OCI-LY7 (cell line): ENCODE measurements around the gene PKP1. TPM values are rescaled to one million over a fixed set of nuclear protein-coding genes. Genes with fewer than 3 reads are reported as not detected.

Experiments
- BruUV-seq: library from RNA; stranded (reverse); fragments of 400-500 nt; replicated peaks from 2 replicates; lab custom pipeline; 2021; lab: Mats Ljungman, UMichigan
- CTCF ChIA-PET: fragments of 300-600 bp; sonication (Branson Sonifier 250); formaldehyde crosslinking; loops from one replicate; lab custom pipeline; 2022; ENCODE audit warnings: antibody characterized with exemption; ENCODE audit not compliant: unreplicated experiment; lab: Charles Lee
- POLR2A ChIA-PET: fragments of 300-600 bp; sonication (Branson Sonifier 250); formaldehyde crosslinking; loops from one replicate; lab custom pipeline; 2022; ENCODE audit warnings: antibody characterized with exemption; lab: Charles Lee
- DNase-seq: peaks from one replicate; pipeline ENCODE4 v3.0.0-alpha.2; 2015; ENCODE audit warnings: low spot score
- H2AFZ ChIP-seq: fragments of 200-600 bp; sonication (generic), shearing (Covaris generic); 2 replicates; pipeline ENCODE4 v1.6.1; 2014; ENCODE audit warnings: mild to moderate bottlenecking, antibody characterized with exemption, low read length, moderate library complexity
- H3K27ac ChIP-seq: fragments of 200-600 bp; sonication (generic); 2 replicates; pipeline ENCODE4 v1.5.1; 2014; ENCODE audit warnings: mixed run types, low read depth, mild to moderate bottlenecking, moderate library complexity, low read length, inconsistent platforms; ENCODE audit not compliant: poor library complexity, severe bottlenecking
- H3K36me3 ChIP-seq: fragments of 200-600 bp; sonication (generic); 2 replicates; pipeline ENCODE4 v1.6.1; 2014; ENCODE audit warnings: mild to moderate bottlenecking, antibody characterized with exemption, low read length, moderate library complexity, mixed read lengths; ENCODE audit not compliant: insufficient read depth
- H3K4me1 ChIP-seq: fragments of 200-600 bp; sonication (generic); 2 replicates; pipeline ENCODE4 v1.5.1; 2014; ENCODE audit warnings: mild to moderate bottlenecking, low read length; ENCODE audit not compliant: insufficient read depth, poor library complexity, severe bottlenecking
- H3K4me2 ChIP-seq: fragments of 200-600 bp; sonication (generic); 2 replicates; pipeline ENCODE4 v1.6.1; 2014; ENCODE audit warnings: mild to moderate bottlenecking, low read length
- H3K4me3 ChIP-seq: fragments of 200-600 bp; sonication (generic); 2 replicates; pipeline ENCODE4 v1.5.1; 2014; ENCODE audit warnings: mild to moderate bottlenecking, low read depth, low read length; ENCODE audit not compliant: poor library complexity, severe bottlenecking
- H3K79me2 ChIP-seq: fragments of 200-600 bp; sonication (generic); 2 replicates; pipeline ENCODE4 v1.6.1; 2016; ENCODE audit warnings: low read depth, mild to moderate bottlenecking, low read length, moderate library complexity, mixed read lengths; ENCODE audit not compliant: insufficient read depth
- H3K9me2 ChIP-seq: fragments of 200-600 bp; sonication (generic); 2 replicates; pipeline ENCODE4 v1.6.1; 2016; ENCODE audit warnings: mild to moderate bottlenecking, low read length, mixed read lengths; ENCODE audit not compliant: insufficient read depth
- H3K9me3 ChIP-seq: fragments of 200-600 bp; sonication (generic); 2 replicates; pipeline ENCODE4 v1.6.1; 2014; ENCODE audit warnings: mild to moderate bottlenecking, mixed run types, low read length, mixed read lengths
- H4K20me1 ChIP-seq: fragments of 200-600 bp; sonication (generic); 2 replicates; pipeline ENCODE4 v1.6.1; 2014; ENCODE audit warnings: mild to moderate bottlenecking, antibody characterized with exemption, low read length, moderate library complexity, mixed read lengths; ENCODE audit not compliant: insufficient read depth
- EZH2phosphoT487 ChIP-seq: fragments of 200-600 bp; sonication (generic); IDR thresholded peaks from 2 replicates; pipeline ENCODE4 v1.6.1; 2018; ENCODE audit warnings: low read depth, borderline replicate concordance, mild to moderate bottlenecking, mixed run types, antibody characterized with exemption, low read length, moderate library complexity, mixed read lengths
- intact Hi-C: fragments of 100-400 bp; cut with micrococcal nuclease; formaldehyde crosslinking; loops from one replicate; pipeline ENCODE4 v1.10.0; 2022; ENCODE audit not compliant: unreplicated experiment
- total RNA-seq, 2 experiments: library from RNA; depleted of rRNA in 1 of 2; stranded (reverse); fragments of >200 nt in 1 of 2; shearing (Covaris generic) in 1 of 2; gene quantifications; 2 replicates each; pipeline ENCODE4 v1.2.3, GENCODE V29; 2014 to 2022
- TF ChIP-seq, protein P1 (sequence below): fragments of 200-600 bp; sonication (generic); conservative IDR thresholded peaks from 2 replicates; pipeline ENCODE4 v1.5.1; 2014; ENCODE audit warnings: mild to moderate bottlenecking, antibody characterized with exemption, low read length, moderate library complexity, mixed read lengths

Gene PKP1
- total RNA-seq, 2 experiments from 2014 or later = not detected

GRCh38 chr1:201319631-201320030, 36.3 kb downstream of the PKP1 start:
- TF ChIP-seq EZH2phosphoT487 = no peak
- TF ChIP-seq, protein P1, sequence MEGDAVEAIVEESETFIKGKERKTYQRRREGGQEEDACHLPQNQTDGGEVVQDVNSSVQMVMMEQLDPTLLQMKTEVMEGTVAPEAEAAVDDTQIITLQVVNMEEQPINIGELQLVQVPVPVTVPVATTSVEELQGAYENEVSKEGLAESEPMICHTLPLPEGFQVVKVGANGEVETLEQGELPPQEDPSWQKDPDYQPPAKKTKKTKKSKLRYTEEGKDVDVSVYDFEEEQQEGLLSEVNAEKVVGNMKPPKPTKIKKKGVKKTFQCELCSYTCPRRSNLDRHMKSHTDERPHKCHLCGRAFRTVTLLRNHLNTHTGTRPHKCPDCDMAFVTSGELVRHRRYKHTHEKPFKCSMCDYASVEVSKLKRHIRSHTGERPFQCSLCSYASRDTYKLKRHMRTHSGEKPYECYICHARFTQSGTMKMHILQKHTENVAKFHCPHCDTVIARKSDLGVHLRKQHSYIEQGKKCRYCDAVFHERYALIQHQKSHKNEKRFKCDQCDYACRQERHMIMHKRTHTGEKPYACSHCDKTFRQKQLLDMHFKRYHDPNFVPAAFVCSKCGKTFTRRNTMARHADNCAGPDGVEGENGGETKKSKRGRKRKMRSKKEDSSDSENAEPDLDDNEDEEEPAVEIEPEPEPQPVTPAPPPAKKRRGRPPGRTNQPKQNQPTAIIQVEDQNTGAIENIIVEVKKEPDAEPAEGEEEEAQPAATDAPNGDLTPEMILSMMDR = no peak
- ChIA-PET CTCF (interaction anchor here (1.0 kb wide), 1 partner anchor 31 kb away, joined by 4 read pairs; no protein-coding TSS in a partner anchor), POLR2A (no interaction called here)
- Histone ChIP-seq H3K27ac (no peak overlapping the region), H3K9me3 (no peaks in the 10 kb centered on the region), H3K36me3 (no peaks in the 10 kb centered on the region), H3K4me1 (no peaks in the 10 kb centered on the region), H4K20me1 (no peaks in the 10 kb centered on the region), H3K79me2 (no peaks in the 10 kb centered on the region), H2AFZ (no peak overlapping the region), H3K9me2 (no peaks in the 10 kb centered on the region), H3K4me3 (no peak overlapping the region), H3K4me2 (no peak overlapping the region)
- BruUV-seq = no TSS peak
- intact Hi-C loops = no loop called here
- no peak for DNase-seq

DNA sequence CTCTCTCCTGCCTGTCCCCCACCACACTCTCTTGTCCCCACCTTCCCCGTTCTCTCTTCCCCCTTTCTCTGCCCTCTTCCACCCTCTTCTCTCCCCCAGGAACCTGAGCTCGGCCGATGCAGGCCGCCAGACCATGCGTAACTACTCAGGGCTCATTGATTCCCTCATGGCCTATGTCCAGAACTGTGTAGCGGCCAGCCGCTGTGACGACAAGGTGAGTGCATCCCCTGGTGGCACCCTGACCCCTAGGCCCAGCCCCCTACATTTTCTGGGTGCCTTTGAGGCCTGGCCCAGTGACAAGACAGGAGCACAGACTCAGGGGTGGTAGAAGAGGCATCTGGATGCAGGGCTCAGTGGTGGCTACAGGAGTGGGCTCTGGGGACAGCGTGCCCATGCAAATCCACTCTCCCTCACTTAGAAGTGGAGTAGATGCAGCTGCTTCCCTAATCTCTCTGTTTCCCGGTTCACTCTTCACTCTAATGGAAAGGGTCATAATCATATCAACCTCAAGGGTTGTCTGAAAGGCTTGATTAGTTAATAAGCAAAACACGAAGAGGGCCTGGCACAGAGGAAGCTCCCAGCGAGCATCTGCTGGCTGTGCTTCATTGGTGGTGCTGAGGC, 37.0 kb downstream of the PKP1 start:
- POLR2A ChIA-PET = no interaction called here

More for the DNA sequence above, 37.0 kb downstream of the PKP1 start:
- H3K4me3 ChIP-seq = no peak overlapping the region
- no peak overlapping the region for H3K27ac ChIP-seq
- no peak for DNase-seq
- no peak overlapping the region for H2AFZ ChIP-seq
- H3K9me3 ChIP-seq = no peaks in the 10 kb centered on the region
- intact Hi-C loops = no loop called here
- no peaks in the 10 kb centered on the region for H4K20me1 ChIP-seq
- CTCF ChIA-PET = interaction anchor here (1.0 kb wide), 1 partner anchor 30 kb away, joined by 4 read pairs; no protein-coding TSS in a partner anchor
- no peaks in the 10 kb centered on the region for H3K36me3 ChIP-seq
- H3K9me2 ChIP-seq = no peaks in the 10 kb centered on the region
- no TSS peak for BruUV-seq
- TF ChIP-seq, protein P1 = no peak
- TF ChIP-seq EZH2phosphoT487 = no peak
- no peaks in the 10 kb centered on the region for H3K79me2 ChIP-seq
- no peaks in the 10 kb centered on the region for H3K4me1 ChIP-seq
- no peak overlapping the region for H3K4me2 ChIP-seq
